Pancreas (tissue), 10 donors: ENCODE results near the gene ZSWIM9. TPM values are rescaled to one million over a fixed set of nuclear protein-coding genes. Genes with fewer than 3 reads are reported as not detected.
A peak's percentile ranks its signal among the peaks of the same experiment; 100 is the strongest.

Source experiments
- ATAC-seq, 4 donors: fragments of 200-7000 bp; cut with Tn5 transposase; one replicate each; pipeline versions ENCODE4 v1.8.0 to v1.9.1; 2020; ENCODE audit warnings: mild to moderate bottlenecking in 4 of 4, moderate library complexity in 4 of 4
- DNase-seq, 6 donors: peaks; one replicate each; pipeline ENCODE4 v3.0.0-alpha.2; 2020
- FAIRE-seq: peaks from 2 replicates; lab custom pipeline; 2012; peaks lifted over from hg19 to GRCh38; lab: Jason Lieb, UNC
- H3K27ac ChIP-seq, 4 donors: fragments of 200-600 bp; sonication (generic); 1 replicate in 3 of 4; 2 replicates in 1 of 4; pipeline versions ENCODE4 v1.5.0 to v1.8.0; 2020
- H3K27me3 ChIP-seq, 4 donors: fragments of 200-600 bp; one replicate each; pipeline ENCODE4 v1.8.0; 2021
- H3K36me3 ChIP-seq, 3 donors: fragments of 200-600 bp; sonication (generic) in 1 of 3; one replicate each; pipeline versions ENCODE4 v1.5.0 to v1.8.0; 2020 to 2021
- H3K4me1 ChIP-seq, 3 donors: fragments of 200-600 bp; one replicate each; pipeline ENCODE4 v1.8.0; 2021
- H3K4me3 ChIP-seq, 4 donors: fragments of 200-600 bp; sonication (generic) in 2 of 4; one replicate each; pipeline versions ENCODE4 v1.5.0 to v1.8.0; 2020 to 2021
- H3K9me3 ChIP-seq, 4 donors: fragments of 200-600 bp; one replicate each; pipeline ENCODE4 v1.8.0; 2021
- WGBS, 2 donors: extraction: QIAGEN DNeasy Blood & Tissue Kit; methylation state at CpG; one replicate each; pipeline ENCODE4 v1.1.7; 2013; 5-methylcytosine and 5-hydroxymethylcytosine counted together
- intact Hi-C, 3 donors: fragments of 100-400 bp; cut with DNase I; formaldehyde crosslinking; loops; one replicate each; pipeline versions ENCODE4 v1.11.1 to v1.14.2; 2022
- polyA plus RNA-seq, 2 donors: library from polyadenylated mRNA; stranded (reverse); fragments of 200-250 nt; gene quantifications; one replicate each; pipeline ENCODE4 v1.2.3, GENCODE V29; 2013
- total RNA-seq, 6 donors: library from RNA; stranded (reverse); fragmentation: NEBNext Ultra II Directional in 4 of 6; extraction: Animal tissue kit (Norgen Biotek cat#: 25700) in 4 of 6; gene quantifications; one replicate each; pipeline versions ENCODE4 v1.2.1 to v1.2.4, GENCODE V29; 2021 to 2023
- TF ChIP-seq, protein P1 (sequence below), 4 donors: fragments of 200-600 bp; sonication (generic) in 3 of 4; IDR thresholded peaks; one replicate each; pipeline versions ENCODE4 v1.5.0 to v1.8.0; 2021; ENCODE audit warnings: antibody characterized with exemption in 4 of 4
- donor health status: healthy with polysubstance abuse.
- donor health status: DM: no; HTN: no; CAD: no; lungs with moderate emphysema.
- donor health status: DM: no; HTN: no; CAD: no.
- donor health status: control.
- donor health status: control.
- donor health status: Bipolar disorder and iron deficiency.
- donor health status: DM: yes; HTN: yes; CAD: no.
- donor health status: DM: no; HTN: no; CAD: no.
- donor health status: DM: no; HTN: no; CAD: no.
- donor health status: DM: yes; HTN: yes; CAD: no.

Gene ZSWIM9
- total and polyA plus RNA-seq, 8 donors = 2.8 to 5.9 (median 4.0) TPM

DNA sequence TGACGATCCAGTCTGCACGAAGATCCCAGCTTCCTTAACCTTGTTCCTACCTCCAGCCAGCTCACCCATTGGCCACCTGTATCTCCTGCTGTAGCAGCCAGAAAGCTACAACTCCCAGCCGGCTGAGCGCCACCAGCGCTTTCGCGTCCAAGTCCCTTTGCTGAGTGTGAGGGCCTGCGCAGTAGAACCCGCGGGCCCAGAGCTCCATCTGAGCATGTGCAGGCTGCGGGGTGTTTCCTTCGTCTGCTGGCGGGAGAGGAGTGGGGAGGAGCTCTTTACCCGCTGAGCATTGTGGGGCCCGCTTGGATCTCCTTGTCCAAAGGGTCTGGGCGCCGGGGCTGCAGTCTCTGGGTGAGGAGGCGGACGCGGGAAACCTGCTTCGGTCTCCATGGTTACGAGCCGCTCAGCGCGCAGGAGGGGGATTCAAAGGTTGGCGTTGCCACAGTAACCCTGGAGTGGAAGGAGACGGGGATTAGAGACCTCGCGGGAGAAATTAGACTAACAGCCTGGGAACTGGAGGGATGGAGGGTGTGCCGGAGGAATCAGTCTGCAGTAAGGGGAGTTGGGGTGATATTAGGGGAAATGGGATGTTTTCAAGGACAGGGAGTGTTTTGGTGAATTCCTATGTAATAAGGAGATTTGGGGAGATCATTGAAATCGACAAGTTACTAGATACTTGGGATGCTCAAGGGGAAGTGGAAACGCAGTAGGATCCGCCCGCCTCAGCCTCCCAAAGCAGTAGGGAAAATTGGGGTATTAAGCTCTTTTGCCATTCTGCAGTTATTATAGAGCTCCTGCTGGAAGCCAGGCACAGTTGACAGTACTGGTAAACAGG, 33.5 kb downstream of the ZSWIM9 start:
- Histone ChIP-seq H3K4me1 (peaks cover 0 to 14% (median 0%) of the 10 kb centered on the region in 3 donors), H3K4me3 (peak overlapping the region; percentile 45 to 75 (median 60)), H3K9me3 (no peaks in the 10 kb centered on the region), H3K27ac (peak overlapping the region; percentile 37 to 74 (median 60)), H3K27me3 (no peaks in the 10 kb centered on the region), H3K36me3 (no peaks in the 10 kb centered on the region)
- DNase-seq (peak; percentile 89 to 99 (median 96)), FAIRE-seq (peak; percentile 90), ATAC-seq (peak; percentile 98 to 99 (median 99))
- intact Hi-C loops = no loop called here
- TF ChIP-seq, protein P1, sequence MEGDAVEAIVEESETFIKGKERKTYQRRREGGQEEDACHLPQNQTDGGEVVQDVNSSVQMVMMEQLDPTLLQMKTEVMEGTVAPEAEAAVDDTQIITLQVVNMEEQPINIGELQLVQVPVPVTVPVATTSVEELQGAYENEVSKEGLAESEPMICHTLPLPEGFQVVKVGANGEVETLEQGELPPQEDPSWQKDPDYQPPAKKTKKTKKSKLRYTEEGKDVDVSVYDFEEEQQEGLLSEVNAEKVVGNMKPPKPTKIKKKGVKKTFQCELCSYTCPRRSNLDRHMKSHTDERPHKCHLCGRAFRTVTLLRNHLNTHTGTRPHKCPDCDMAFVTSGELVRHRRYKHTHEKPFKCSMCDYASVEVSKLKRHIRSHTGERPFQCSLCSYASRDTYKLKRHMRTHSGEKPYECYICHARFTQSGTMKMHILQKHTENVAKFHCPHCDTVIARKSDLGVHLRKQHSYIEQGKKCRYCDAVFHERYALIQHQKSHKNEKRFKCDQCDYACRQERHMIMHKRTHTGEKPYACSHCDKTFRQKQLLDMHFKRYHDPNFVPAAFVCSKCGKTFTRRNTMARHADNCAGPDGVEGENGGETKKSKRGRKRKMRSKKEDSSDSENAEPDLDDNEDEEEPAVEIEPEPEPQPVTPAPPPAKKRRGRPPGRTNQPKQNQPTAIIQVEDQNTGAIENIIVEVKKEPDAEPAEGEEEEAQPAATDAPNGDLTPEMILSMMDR (IDR thresholded peaks at IDR 0.05) = no peak
- 0 to 1% methylated on average over 34 of the region's 34 CpGs for WGBS, 2 donors

DNA sequence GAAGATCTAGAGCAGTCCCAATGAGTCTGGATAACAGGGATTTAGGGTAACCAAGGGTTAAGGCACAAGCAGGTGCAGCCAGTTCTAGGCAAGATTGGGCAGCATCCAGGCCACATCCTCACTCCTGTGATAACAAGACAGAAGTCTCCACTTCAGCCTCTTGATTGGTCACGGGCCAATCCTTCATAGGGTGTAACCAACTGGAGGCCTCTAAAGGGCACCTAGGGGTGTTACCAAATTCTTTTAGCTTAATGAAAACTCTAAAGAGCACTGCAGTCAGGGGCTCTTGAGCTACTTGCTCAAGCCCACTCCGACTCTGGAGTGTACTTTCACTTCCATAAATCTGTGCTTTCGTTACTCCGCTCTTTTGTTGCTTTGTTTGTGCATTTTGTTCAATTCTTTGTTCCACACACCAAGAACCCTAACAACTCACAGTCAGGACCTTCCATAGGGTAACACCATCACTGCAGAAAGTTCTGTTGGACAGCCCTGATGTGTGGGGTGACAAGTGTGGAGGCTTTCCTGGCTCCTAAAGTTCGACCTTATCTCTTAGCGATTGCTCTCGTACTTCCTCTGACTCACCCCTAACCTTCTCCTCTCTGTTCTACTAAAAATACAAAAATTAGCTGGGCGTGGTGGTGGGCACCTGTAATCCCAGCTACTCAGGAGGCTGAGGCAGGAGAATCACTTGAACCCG, 36.1 kb downstream of the ZSWIM9 start:
- no peak for FAIRE-seq
- H3K27ac ChIP-seq = no peak overlapping the region
- H3K27me3 ChIP-seq = no peaks in the 10 kb centered on the region
- H3K4me1 ChIP-seq = peaks cover 0 to 14% (median 0%) of the 10 kb centered on the region in 3 donors
- no peaks in the 10 kb centered on the region for H3K9me3 ChIP-seq
- 86 to 95% methylated on average over 9 of the region's 9 CpGs for WGBS, 2 donors
- H3K36me3 ChIP-seq = peaks cover 0 to 6% (median 0%) of the 10 kb centered on the region in 3 donors
- no peak for ATAC-seq
- no peak overlapping the region for H3K4me3 ChIP-seq
- no peak for DNase-seq
- intact Hi-C loops = no loop called here
- TF ChIP-seq, protein P1 (IDR thresholded peaks at IDR 0.05) = no peak

DNA sequence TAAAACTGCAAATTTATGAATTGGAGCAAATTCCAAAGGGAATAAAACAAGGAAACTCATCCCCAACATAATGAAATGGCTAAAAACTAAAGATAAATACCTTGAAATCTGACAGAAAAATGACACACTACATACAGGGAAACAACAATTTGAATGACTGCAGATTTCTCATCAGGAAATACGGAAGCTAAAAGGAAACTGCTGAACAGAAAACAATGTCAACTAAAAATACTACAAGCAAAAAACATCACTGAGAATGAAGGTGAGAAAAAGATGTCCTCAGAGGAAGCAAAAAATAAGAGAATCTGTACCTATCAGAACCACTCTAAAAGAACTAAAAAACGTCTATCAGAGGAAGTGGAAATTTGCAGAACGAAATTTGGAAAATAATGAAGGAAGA, 39.5 kb downstream of the ZSWIM9 start:
- 77 to 82% methylated on average over 3 of the region's 3 CpGs for WGBS, 2 donors

DNA sequence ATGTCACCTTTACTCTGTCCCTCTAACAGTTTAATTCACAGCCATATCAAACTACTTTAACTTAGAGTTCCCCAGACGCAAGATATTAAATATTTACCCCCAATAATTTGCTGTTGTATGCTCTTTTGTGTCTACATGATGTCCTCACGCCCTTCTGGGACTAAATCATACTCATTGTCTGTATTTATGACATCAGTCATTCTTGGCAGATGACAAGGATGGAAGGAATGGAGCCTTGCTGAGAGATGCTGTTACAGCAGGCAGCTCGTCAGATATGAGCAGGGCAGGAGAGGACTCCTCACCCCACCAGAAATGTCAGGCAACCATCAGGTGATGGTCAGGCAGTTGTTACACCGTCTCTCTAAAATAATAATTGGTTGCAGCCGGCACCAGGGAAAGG, 43.5 kb downstream of the ZSWIM9 start:
- FAIRE-seq = no peak
- no peak for DNase-seq
- Histone ChIP-seq H3K4me3 (no peak overlapping the region), H3K4me1 (no peaks in the 10 kb centered on the region), H3K9me3 (no peaks in the 10 kb centered on the region), H3K27ac (no peak overlapping the region), H3K27me3 (no peaks in the 10 kb centered on the region), H3K36me3 (peaks cover 0 to 6% (median 0%) of the 10 kb centered on the region in 3 donors)
- TF ChIP-seq, protein P1 (IDR thresholded peaks at IDR 0.05) = no peak
- no peak for ATAC-seq
- intact Hi-C loops = no loop called here
- 87 to 92% methylated on average over 5 of the region's 5 CpGs for WGBS, 2 donors

More for the DNA sequence above, 39.5 kb downstream of the ZSWIM9 start:
- FAIRE-seq (no peak), DNase-seq (no peak), ATAC-seq (no peak)
- Histone ChIP-seq H3K4me1 (peaks cover 0 to under 1% (median 0%) of the 10 kb centered on the region in 3 donors), H3K9me3 (no peaks in the 10 kb centered on the region), H3K36me3 (peaks cover 0 to 6% (median 0%) of the 10 kb centered on the region in 3 donors), H3K27ac (no peak overlapping the region), H3K27me3 (no peaks in the 10 kb centered on the region), H3K4me3 (no peak overlapping the region)
- intact Hi-C loops = no loop called here
- TF ChIP-seq, protein P1 (IDR thresholded peaks at IDR 0.05) = no peak
